Measurements from ENCODE around the gene GNAI2.

DNA sequence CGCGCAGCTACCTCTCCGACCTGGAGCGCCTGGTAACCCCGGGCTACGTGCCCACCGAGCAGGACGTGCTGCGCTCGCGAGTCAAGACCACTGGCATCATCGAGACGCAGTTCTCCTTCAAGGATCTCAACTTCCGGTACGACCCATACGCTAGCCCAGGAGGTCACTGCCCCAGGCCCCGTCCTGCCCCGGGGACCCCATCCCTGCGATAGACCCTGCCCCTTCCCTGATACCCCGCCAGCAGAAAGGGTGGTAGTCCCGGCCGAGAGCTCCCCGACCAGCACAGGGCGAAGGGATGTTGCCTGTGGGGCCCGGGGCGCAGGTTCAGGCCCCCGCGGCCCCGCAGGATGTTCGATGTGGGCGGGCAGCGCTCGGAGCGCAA lies 42.3 kb upstream of the GNAI2 start:
- TF ChIP-seq, protein P1, sequence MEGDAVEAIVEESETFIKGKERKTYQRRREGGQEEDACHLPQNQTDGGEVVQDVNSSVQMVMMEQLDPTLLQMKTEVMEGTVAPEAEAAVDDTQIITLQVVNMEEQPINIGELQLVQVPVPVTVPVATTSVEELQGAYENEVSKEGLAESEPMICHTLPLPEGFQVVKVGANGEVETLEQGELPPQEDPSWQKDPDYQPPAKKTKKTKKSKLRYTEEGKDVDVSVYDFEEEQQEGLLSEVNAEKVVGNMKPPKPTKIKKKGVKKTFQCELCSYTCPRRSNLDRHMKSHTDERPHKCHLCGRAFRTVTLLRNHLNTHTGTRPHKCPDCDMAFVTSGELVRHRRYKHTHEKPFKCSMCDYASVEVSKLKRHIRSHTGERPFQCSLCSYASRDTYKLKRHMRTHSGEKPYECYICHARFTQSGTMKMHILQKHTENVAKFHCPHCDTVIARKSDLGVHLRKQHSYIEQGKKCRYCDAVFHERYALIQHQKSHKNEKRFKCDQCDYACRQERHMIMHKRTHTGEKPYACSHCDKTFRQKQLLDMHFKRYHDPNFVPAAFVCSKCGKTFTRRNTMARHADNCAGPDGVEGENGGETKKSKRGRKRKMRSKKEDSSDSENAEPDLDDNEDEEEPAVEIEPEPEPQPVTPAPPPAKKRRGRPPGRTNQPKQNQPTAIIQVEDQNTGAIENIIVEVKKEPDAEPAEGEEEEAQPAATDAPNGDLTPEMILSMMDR (IDR thresholded peaks at IDR 0.05), result no peak
- TF ChIP-seq POLR2A (IDR thresholded peaks at IDR 0.05) (no peak), EP300 (IDR thresholded peaks at IDR 0.05) (no peak)

All from stomach (tissue), 4 donors.